GM21786 (cell line): ENCODE measurements around the gene TFR2.

Experiments used
- ATAC-seq: cut with Tn5 transposase; IDR thresholded peaks from one replicate; pipeline ENCODE4 v1.9.1; 2021; ENCODE audit not compliant: unreplicated experiment

Gene TFR2

GRCh38 chr7:100588438-100588837, 52.9 kb downstream of the TFR2 start:
- ATAC-seq = no peak

GRCh38 chr7:100586266-100587025, 54.9 kb downstream of the TFR2 start, which contains the start of gene FBXO24:
FBXO24 (plus strand) TSS chr7:100586328; CDS start chr7:100586626, 298 bp downstream.
- ATAC-seq = peak; percentile 86

DNA sequence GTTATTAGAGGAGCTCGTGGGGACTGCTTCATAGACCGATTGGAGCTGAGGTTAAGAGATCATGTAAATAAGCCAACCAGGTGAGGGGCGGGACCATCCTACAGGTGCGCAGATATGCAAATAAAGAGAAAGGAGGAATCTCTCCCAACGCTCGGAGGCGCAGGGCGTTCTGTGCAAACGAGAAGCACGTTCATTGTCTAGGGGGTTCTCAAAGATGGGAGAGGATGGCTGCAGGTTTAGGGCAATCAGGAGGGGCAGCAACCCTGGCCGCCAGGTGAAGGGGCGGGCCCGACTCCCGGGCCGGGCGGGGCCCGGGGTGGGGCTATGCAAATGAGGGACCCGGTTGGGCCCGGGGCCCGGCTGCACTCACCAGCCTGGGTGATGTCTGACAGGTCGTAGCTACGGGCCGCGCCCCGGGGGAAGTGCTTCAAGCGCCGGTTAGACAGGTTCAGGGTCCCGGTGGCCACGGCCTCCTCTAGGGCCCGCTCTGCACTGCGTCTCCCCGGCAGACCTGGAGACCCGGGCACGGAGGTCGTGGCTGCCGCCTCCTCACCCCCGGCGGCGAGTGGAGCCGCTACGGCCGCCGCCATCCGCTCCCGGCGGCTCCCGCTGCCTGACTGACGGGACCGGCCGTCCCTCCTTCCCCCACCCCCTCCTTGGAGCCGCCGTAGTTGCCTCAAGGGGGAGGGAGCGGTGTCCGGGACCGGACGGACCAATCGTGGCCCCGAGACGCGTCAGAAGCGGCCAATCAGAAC, 55.7 kb downstream of the TFR2 start, which contains the start of gene LRCH4:
TSS of gene LRCH4 (minus strand) at position 619 of the 755 bp plus-strand sequence. CDS start at position 590, 29 bp downstream.
- peak; percentile 18 for ATAC-seq

DNA sequence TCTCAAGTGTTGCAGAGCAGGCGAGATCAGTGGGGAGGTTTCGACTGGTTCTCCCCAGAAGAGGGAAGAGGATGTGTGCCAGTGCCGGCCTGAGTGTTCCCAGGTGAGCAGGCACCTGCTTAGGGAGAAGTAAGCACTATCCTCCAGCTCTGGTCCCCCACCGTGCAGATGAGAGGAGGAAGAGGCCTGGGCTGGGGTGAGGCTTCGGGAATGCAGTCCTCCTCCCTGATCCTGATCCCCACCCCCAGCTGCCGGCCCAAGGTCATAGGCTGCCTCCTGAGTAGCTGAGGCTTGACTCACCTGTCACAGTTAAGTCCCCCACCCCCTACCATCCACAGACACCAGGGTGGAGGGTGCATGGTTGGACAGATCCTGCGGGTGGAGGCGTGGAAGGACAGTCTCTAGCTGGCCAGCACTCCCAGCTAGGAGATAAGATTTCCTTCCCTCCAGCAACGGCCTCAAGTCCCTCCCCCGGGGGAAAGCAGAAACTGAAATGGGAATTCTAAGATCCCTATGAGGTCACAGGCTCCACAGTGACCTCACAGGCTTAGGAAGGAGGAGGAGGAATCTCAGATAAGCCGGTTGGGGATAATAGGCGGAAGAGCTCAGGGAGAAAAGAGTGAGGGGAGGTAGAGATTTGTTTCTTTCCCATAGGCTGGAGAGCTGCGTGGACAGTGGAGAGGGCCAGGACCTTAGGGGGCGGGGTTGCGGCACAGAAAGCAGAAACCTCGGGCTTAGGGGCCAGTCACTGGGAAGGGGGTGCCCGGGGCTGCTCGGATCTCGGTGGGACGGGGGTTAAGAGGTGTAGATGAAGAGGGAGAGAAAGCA, 56.5 kb downstream of the TFR2 start:
- ATAC-seq = no peak

DNA sequence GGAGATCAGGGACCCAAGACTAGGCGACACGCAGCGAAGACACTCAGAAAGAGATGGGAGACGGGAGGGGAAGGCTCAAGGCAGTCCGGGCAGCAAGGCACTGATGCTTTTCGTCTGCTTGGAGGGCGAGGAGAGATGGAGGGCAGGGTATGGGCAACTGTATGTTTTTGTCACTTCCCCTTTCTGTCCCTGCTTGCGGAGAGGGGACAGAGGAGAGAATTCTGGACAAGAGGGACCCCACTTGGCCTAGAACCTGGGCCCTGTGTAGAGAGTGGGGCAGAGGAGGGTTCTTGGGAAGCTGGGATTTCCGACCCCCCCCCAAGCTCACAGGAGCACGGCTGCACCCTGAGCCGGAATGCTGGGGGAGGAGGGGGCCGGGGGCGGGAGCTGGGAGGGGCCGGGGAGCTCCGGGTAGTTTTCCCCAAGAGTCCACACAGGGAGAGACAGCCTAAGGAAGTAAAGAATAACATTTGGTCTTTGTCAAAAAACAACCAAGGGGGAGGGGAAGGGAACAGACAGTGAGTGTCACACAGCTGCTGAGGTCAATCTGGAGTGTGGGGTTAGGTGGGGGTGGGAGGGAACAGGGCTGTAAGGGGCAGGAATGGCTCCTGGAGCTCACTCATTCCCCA, 57.2 kb downstream of the TFR2 start:
- ATAC-seq = no peak

GRCh38 chr7:100583132-100584053, 58.0 kb downstream of the TFR2 start:
- no peak for ATAC-seq

GRCh38 chr7:100582650-100583049, 58.7 kb downstream of the TFR2 start:
- no peak for ATAC-seq

DNA sequence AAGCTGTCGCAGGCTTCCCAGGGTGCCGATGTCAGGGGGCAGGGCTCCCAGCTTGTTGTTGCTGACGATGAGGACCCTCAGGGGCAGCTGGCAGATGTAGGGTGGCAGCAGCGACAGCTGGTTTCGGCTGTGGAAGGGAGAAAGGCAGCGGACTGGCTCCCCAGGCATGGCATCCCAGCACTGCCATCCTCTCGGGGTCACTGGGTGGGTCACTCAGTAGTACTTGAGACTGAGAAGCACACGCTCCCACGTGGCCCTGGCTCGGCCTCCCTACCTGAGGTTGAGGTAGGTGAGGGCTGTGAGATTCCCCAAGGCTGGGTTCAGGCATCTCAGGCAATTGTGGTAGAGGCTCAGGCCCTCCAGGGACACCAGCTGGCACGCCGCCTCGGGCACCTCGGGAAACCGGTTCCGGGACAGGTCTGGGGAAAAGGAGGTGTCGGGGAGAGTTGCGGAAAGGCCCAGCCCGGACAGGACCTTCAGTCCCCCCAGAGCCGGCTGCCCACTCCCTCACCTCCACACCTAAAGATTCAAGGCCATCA, 59.2 kb downstream of the TFR2 start:
- ATAC-seq = no peak

DNA sequence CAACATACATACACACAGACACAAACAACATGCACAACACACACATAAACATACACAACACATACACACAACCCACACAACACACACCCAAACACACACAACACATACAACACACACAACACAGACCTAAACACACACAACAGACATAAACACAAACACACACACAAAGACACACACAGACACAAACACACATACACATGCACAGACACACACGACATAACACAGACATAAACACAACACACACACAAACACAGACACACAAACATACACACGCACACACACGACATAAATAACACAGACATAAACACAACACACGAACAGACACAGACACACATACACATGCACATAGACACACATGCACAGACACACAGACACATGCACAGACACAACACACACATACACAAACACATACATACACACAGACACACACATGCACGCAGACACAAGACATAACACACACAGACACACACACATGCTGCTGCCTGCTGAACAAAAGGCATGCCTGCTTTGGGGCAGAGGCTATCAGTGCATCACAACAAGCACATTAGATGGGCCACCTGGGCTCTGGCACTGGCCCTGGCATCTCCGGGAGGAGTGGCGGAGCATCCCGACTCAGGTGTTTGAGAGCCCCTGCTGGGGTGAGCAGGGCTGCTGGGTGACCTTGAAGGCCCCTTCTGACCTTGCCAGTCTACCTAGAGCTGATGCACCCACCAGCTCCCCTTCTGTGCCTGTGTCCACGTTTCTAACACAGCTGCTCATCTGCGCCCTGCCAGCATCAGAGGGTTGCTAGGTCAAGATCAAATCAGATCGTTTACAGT, 60.7 kb downstream of the TFR2 start:
- ATAC-seq = no peak

DNA sequence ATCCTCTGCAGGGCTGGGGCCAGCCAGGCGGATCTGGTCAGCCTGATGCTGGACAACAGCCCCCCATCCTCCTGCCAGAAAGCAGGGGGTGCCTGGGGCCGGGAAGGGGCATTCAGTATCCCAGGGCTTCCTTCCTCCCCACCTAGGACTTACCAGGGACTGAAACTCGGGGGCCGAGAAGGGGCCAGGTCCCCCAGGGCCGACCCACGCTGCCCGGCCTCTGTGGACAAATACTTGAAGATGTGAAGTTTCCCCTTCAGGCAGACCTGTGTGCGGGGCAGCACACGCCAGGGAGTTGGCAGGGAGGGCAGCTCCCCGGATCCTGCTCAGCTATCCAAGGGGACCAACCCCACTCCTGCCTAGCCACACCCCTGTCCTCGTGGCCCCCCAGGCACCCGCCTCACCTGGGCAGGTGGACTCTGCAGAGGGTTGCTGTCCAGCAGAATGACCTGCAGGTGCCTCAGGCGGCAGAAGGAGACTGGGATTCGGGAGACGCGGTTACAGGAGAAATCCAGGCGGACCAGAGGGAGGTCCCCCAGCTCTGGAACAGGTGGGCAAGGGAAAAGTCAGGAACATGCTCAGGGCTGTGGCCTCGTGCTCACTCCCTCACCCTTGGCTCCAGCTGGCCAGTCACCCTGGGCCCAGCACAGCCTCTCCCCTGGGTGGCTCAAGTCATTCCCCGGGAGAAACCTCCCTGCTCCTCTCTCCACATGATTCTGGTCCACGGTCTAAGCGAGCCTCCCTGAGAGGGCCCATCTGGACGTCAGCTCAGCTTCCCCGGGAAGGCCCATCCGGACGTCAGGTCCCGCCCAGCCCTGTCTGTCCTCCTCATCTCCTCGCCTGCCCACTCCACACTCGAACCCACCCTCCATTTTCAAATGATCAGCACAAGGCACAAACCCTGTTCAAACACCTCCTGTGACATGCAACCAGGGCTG, 62.8 kb downstream of the TFR2 start:
- ATAC-seq = no peak

DNA sequence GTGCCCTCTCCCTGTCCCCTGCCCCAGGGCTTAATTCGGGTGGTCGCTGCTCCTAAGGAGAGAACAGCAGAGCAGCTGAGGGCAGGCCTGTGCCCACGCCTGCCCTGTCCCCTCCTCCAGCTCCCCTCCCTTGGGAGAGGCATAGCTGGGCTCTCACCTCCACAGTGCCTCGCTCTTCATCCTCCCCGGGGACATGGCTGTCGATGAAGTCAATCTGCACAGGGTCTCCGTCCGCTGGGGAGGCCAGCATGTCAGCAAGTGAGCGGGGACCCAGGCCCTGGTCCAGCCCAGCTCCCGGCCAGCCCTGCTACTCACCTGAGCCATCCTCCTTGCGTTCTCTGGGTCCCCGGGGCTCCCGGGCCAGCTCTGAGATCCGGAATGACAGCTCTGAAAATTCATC, 63.8 kb downstream of the TFR2 start:
- no peak for ATAC-seq

GRCh38 chr7:100577103-100577502, 64.2 kb downstream of the TFR2 start:
- no peak for ATAC-seq

GRCh38 chr7:100576384-100576993, 64.9 kb downstream of the TFR2 start:
- ATAC-seq = no peak

GRCh38 chr7:100575746-100576383, 65.5 kb downstream of the TFR2 start:
- no peak for ATAC-seq

- ATAC-seq = no peak
Observed at GRCh38 chr7:100575206-100575631, 66.1 kb downstream of the TFR2 start.

DNA sequence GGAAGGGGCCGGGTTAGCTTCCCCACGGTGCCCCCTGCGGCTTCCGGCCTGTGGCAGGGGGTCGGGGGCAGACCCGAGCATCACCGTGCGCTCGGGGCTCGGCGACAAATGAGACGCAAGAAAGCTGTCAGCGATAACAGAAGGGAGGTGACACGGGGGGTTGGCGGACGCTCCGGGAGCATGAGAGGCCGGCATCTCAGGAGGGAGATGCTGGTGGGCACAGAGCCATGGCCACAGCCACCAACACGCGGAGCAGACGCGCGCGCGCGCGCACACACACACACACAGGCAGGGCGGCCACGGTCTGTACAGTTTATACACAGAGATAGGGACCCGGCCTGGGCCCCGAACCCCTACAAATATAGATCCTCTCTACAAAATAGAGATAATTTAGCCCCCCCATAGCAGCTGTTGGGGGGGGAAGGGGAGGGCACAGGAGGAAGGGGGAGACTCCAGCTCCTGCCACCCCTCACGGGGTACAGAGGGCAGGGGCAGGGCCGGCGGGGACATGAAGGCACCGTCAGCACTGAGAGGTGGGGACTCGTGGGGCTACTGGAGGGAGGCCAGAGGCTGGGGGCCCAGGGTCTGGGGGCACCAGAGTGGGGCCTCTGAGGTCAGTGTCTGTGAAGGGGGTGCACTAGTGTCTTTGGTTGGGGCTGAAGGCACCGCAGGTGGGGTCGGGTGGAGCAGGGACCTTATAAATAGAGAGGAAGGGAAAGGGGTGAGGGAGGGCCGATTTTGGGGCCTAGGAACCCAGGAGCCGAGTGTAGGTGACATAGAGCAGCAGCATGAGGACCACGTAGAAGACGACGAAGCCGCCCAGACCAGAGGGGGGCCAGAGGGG, 66.8 kb downstream of the TFR2 start:
- ATAC-seq = no peak
